ENCODE measurements around the gene ACOX3.

Gene ACOX3

GRCh38 chr4:8326206-8326605 lies 114.3 kb downstream of the ACOX3 start:
- no peak for TF ChIP-seq CTCF (IDR thresholded peaks at IDR 0.05; ENCODE audit: borderline replicate concordance, control extremely low read depth, extremely low read depth, insufficient read depth, missing control alignments)
- in situ Hi-C loops (cut with MboI; ENCODE audit: low sequenced_read_pairs, unreplicated experiment), result no loop called here
- DNase-seq (ENCODE audit: low spot score), result no peak

GRCh38 chr4:8325291-8325973 lies 115.1 kb downstream of the ACOX3 start:
- TF ChIP-seq CTCF (IDR thresholded peaks at IDR 0.05; ENCODE audit: borderline replicate concordance, control extremely low read depth, extremely low read depth, insufficient read depth, missing control alignments), result no peak
- no peak for DNase-seq (ENCODE audit: low spot score)
- in situ Hi-C loops (cut with MboI; ENCODE audit: low sequenced_read_pairs, unreplicated experiment), result no loop called here

GRCh38 chr4:8324640-8325239 lies 115.8 kb downstream of the ACOX3 start:
- no peak for TF ChIP-seq CTCF (IDR thresholded peaks at IDR 0.05; ENCODE audit: borderline replicate concordance, control extremely low read depth, extremely low read depth, insufficient read depth, missing control alignments)
- DNase-seq (ENCODE audit: low spot score), result no peak
- in situ Hi-C loops (cut with MboI; ENCODE audit: low sequenced_read_pairs, unreplicated experiment), result no loop called here

- DNase-seq (ENCODE audit: low spot score), result no peak
- in situ Hi-C loops (cut with MboI; ENCODE audit: low sequenced_read_pairs, unreplicated experiment), result no loop called here
- no peak for TF ChIP-seq CTCF (IDR thresholded peaks at IDR 0.05; ENCODE audit: borderline replicate concordance, control extremely low read depth, extremely low read depth, insufficient read depth, missing control alignments)
These were observed 116.5 kb downstream of the ACOX3 start for GRCh38 chr4:8323947-8324555.

- TF ChIP-seq CTCF (IDR thresholded peaks at IDR 0.05; ENCODE audit: borderline replicate concordance, control extremely low read depth, extremely low read depth, insufficient read depth, missing control alignments), result no peak
These were observed 117.5 kb downstream of the ACOX3 start for GRCh38 chr4:8322794-8323704.

GRCh38 chr4:8321771-8322170 lies 118.8 kb downstream of the ACOX3 start:
- no peak for TF ChIP-seq CTCF (IDR thresholded peaks at IDR 0.05; ENCODE audit: borderline replicate concordance, control extremely low read depth, extremely low read depth, insufficient read depth, missing control alignments)
- no peak for DNase-seq (ENCODE audit: low spot score)
- in situ Hi-C loops (cut with MboI; ENCODE audit: low sequenced_read_pairs, unreplicated experiment), result no loop called here

More at GRCh38 chr4:8322794-8323704, 117.5 kb downstream of the ACOX3 start:
- in situ Hi-C loops (cut with MboI; ENCODE audit: low sequenced_read_pairs, unreplicated experiment), result no loop called here
- DNase-seq (ENCODE audit: low spot score), result no peak
